ENCODE results near the gene SPO11.
"Not testable (repeated sequence)": the region's sequence is repeated elsewhere in the genome, so short reads cannot be mapped to it uniquely, and the experiment has no call there.

SPO11 gene

GRCh38 chr20:57341663-57342062, 12.1 kb downstream of the SPO11 start:
- TF ChIP-seq ZFX (IDR thresholded peaks at IDR 0.05; ENCODE audit: borderline replicate concordance) (no peak), CTCF (IDR thresholded peaks at IDR 0.05) (no peak)
- H3K27ac ChIP-seq = no peak overlapping the region

DNA sequence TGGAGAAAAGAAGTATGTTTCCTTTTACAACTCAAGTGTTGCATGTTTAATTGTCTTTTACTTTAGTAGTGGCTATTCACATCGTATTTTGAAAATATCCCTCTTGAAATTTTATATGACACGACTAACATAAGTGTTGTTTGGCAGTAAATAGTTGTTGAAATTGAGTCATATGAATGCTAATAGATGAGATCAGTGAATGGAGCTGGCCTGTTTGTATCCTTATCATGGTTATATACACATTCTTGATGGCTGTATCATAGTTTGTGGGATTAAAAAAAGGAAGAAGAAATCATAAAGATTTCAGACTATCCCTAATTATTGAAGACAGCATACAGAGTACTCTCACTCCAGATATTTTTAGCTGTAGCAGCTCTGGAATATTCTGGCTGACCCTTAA, 13.2 kb downstream of the SPO11 start:
- H3K27ac ChIP-seq = no peak overlapping the region
- TF ChIP-seq ZFX (IDR thresholded peaks at IDR 0.05; ENCODE audit: borderline replicate concordance) = no peak

DNA sequence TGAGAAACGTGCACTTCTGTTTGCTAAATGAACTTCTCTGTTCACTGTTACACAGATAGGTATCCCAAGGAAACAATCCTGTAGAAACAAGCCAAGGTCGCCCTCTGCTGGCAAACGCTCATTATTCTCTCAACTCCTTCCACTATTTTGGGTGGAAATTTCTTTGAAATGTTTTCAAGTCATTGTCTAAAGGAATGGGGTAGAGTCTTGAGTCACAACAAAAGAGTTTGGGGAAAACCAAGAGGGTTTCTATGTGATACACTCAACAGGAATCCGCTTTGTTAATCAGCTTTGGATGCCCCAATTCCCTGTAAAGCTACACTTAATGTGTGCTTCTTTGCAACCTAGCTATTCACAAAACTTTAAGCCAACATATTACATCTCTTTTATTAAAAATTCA, 16.9 kb downstream of the SPO11 start:
- H3K27ac ChIP-seq = no peak overlapping the region
- TF ChIP-seq CTCF (IDR thresholded peaks at IDR 0.05) = peak; percentile 87
- no peak for TF ChIP-seq ZFX (IDR thresholded peaks at IDR 0.05; ENCODE audit: borderline replicate concordance)

GRCh38 chr20:57347393-57347792, 17.8 kb downstream of the SPO11 start:
- TF ChIP-seq ZFX (IDR thresholded peaks at IDR 0.05; ENCODE audit: borderline replicate concordance) (no peak), CTCF (IDR thresholded peaks at IDR 0.05) (no peak)
- no peak overlapping the region for H3K27ac ChIP-seq

GRCh38 chr20:57348200-57348921, 18.8 kb downstream of the SPO11 start:
- H3K27ac ChIP-seq = not testable (repeated sequence)

- not testable (repeated sequence) for H3K27ac ChIP-seq
Measured at GRCh38 chr20:57348922-57349574, 19.4 kb downstream of the SPO11 start.

DNA sequence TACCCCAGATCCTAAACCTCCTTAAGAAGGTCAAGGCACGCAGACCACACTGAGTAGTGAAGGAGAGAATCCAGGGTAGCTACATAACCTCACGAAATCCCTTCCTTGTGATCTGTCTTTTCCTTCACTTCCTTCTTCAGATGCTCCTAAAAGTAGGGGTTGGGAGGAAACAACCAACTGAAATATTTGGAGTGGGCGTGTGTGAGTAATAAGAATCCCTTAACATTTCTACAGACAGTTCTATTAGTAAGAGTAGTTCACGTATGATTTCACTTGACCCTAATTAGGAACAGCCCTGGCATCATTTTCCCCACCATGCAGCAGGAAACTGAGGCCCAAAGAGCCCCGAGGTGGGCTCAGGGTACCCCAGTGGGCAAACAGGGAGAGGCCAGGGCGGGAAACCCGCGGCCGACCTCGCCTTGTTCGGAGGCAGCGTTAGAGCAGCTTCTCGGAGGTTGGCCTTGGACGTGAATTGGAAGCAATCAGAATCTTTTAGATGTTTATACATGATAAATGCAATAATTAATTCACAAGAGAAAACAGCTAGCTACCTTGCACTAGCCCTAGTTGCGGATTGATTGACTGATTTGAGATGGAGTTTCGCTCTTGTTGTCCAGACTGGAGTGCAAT, 20.6 kb downstream of the SPO11 start:
- H3K27ac ChIP-seq = no peak overlapping the region
- TF ChIP-seq ZFX (IDR thresholded peaks at IDR 0.05; ENCODE audit: borderline replicate concordance) (no peak), CTCF (IDR thresholded peaks at IDR 0.05) (no peak)

DNA sequence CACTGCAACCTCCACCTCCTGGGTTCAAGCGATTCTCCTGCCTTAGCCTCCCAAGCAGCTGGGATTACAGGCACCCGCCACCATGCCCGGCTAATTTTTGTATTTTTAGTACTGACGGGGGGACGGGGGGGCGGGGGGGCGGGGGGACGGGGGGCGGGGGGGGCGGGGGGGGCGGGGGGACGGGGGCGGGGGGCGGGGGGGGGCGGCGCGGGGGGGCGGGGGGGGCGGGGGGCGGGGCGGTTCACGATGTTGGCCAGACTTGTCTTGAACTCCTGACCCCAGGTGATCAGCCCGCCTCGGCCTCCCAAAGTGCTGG, 21.1 kb downstream of the SPO11 start:
- peak overlapping the region; percentile 71 for H3K27ac ChIP-seq

- TF ChIP-seq ZFX (IDR thresholded peaks at IDR 0.05; ENCODE audit: borderline replicate concordance) = no peak
- TF ChIP-seq CTCF (IDR thresholded peaks at IDR 0.05) = no peak
- peak within 1 kb of the TSS; percentile 71 for H3K27ac ChIP-seq
Measured at GRCh38 chr20:57351042-57351783, 21.6 kb downstream of the SPO11 start, which contains the start of gene RAE1. TSS of gene RAE1 (plus strand) at chr20:57351255. CDS start at chr20:57354039, 2,784 bp downstream.

Measured in 22Rv1 (cell line).